NB4 (cell line): ENCODE measurements around the gene TSPO2.

ENCODE experiments used
- MYC ChIP-seq: IDR thresholded peaks from 2 replicates; pipeline ENCODE4 v1.6.1; 2011; ENCODE audit warnings: low read depth, low read length
- POLR2A ChIP-seq: IDR thresholded peaks from 2 replicates; pipeline ENCODE4 v1.6.1; 2011; ENCODE audit warnings: mild to moderate bottlenecking; ENCODE audit not compliant: insufficient read length; ENCODE audit errors: extremely low read depth

GRCh38 chr6:41045664-41046063 is 3.4 kb downstream of the TSPO2 start:
- TF ChIP-seq POLR2A (no peak), MYC (no peak)
